NCI-H2029 (cell line): ENCODE results near the gene CGRRF1.

Experiments
- DNase-seq: peaks from one replicate; lab custom pipeline; 2025; lab: John Stamatoyannopoulos, UW

CGRRF1 gene

GRCh38 chr14:54577977-54578376 is 68.3 kb downstream of the CGRRF1 start:
- DNase-seq: no peak

- no peak for DNase-seq
Observed at GRCh38 chr14:54579621-54580020, 69.9 kb downstream of the CGRRF1 start.

GRCh38 chr14:54580933-54581332 is 71.2 kb downstream of the CGRRF1 start:
- no peak for DNase-seq

GRCh38 chr14:54582334-54582733 is 72.6 kb downstream of the CGRRF1 start:
- no peak for DNase-seq

- no peak for DNase-seq
Observed at GRCh38 chr14:54584097-54584496, 74.4 kb downstream of the CGRRF1 start.

- no peak for DNase-seq
Observed at GRCh38 chr14:54585214-54585613, 75.5 kb downstream of the CGRRF1 start.
